ENCODE measurements around the gene ACP1. TPM values are rescaled to one million over a fixed set of nuclear protein-coding genes. Genes with fewer than 3 reads are reported as not detected.
A peak's percentile ranks its signal among the peaks of the same experiment; 100 is the strongest.

Gene ACP1
- total and polyA plus RNA-seq, 2 of the 8 experiments (the other 6 are each of a cell fraction or from before 2014, with no cell fraction given), result 115 to 155 TPM

- Histone ChIP-seq H4K91ac (replicated peaks; ENCODE audit: insufficient read length, low read length) (no peak overlapping the region), H2BK20ac (ENCODE audit: low read length) (no peak overlapping the region), H2AK5ac (ENCODE audit: low read depth, low read length) (no peak overlapping the region), H3K4ac (replicated peaks; ENCODE audit: insufficient read length, low read depth, low read length) (no peak overlapping the region), H4K5ac (ENCODE audit: insufficient read length, low read depth, low read length) (no peak overlapping the region), H3K4me3 (ENCODE audit: extremely low read depth in 1 of 4, insufficient read depth in 2 of 4, low read depth in 3 of 4, low read length in 4 of 4) (no peak overlapping the region), H3K18ac (ENCODE audit: extremely low read depth, low read length) (no peak overlapping the region), H3K14ac (ENCODE audit: insufficient read length) (no peak overlapping the region), H3K4me1 (replicated peaks in 1 of 4; ENCODE audit: control insufficient read depth in 3 of 4, insufficient read depth in 4 of 4, low read length in 3 of 4) (no peaks in the 10 kb centered on the region), H3K27me3 (replicated peaks in 1 of 4; ENCODE audit: control insufficient read depth in 3 of 4, extremely low read depth in 1 of 4, insufficient read depth in 3 of 4, low read length in 3 of 4) (no peaks in the 10 kb centered on the region), H2BK15ac (ENCODE audit: low read length) (no peak overlapping the region), H2AFZ (ENCODE audit: low read length) (no peak overlapping the region), H3K23ac (ENCODE audit: insufficient read length) (no peak overlapping the region), H3K79me1 (ENCODE audit: low read depth, low read length) (no peaks in the 10 kb centered on the region), H2BK5ac (ENCODE audit: low read depth, low read length) (no peak overlapping the region), H4K20me1 (replicated peaks in 1 of 2; ENCODE audit: control insufficient read depth in 1 of 2, insufficient read depth in 2 of 2, low read length in 2 of 2) (peaks cover 0 to 2% of the 10 kb centered on the region in 2 experiments), H3K9me3 (ENCODE audit: insufficient read depth in 2 of 2, low read depth in 1 of 2, low read length in 1 of 2) (no peaks in the 10 kb centered on the region), H3K23me2 (ENCODE audit: low read depth, low read length) (no peaks in the 10 kb centered on the region; the same call in 1 of the 2 replicates), H2BK120ac (replicated peaks; ENCODE audit: low read depth, low read length) (no peak overlapping the region), H3K56ac (replicated peaks; ENCODE audit: insufficient read length, low read depth, low read length) (no peak overlapping the region), H3K9ac (replicated peaks in 1 of 4; ENCODE audit: extremely low read depth in 1 of 4, low read depth in 3 of 4, low read length in 3 of 4) (no peak overlapping the region), H4K8ac (ENCODE audit: extremely low read depth, insufficient read depth, low read length) (no peak overlapping the region), H3K36me3 (ENCODE audit: control insufficient read depth in 2 of 4, insufficient read depth in 4 of 4, low read length in 3 of 4) (peaks cover 0 to 19% (median 8%) of the 10 kb centered on the region in 4 experiments; a peak in 4 of 8 replicates), H2BK12ac (ENCODE audit: low read depth, low read length) (no peak overlapping the region), H3K27ac (ENCODE audit: low read depth, low read length) (no peak overlapping the region), H3K4me2 (ENCODE audit: insufficient read depth in 1 of 2, low read depth in 2 of 2, low read length in 2 of 2) (no peak overlapping the region), H3K79me2 (ENCODE audit: control insufficient read depth in 1 of 2, insufficient read depth in 2 of 2, low read length in 2 of 2) (no peaks in the 10 kb centered on the region)
- DNase-seq (ENCODE audit: low read depth in 1 of 2, low spot score in 2 of 2) (no peak), FAIRE-seq (peak; percentile 50)
- WGBS, 2 experiments (ENCODE audit: extremely low coverage in 1 of 2, insufficient coverage in 1 of 2, insufficient read length in 1 of 2, insufficient replicate concordance in 2 of 2, low coverage in 1 of 2, low lambda C conversion rate in 2 of 2, missing lambda C conversion rate in 1 of 2), result 83% methylated on average over 5 of the region's 6 CpGs; no CpG with 5 or more reads in 1 of the 2 experiments
- POLR2A ChIA-PET (ENCODE audit: partially characterized antibody), result interaction anchor here (0.7 to 1.7 kb wide), 4 partner anchors 8 to 33 kb away, joined by 3 to 7 read pairs (median 3); partner anchors contain the start of genes ACP1 and SH3YL1
- CTCF ChIA-PET (ENCODE audit: partially characterized antibody), result interaction anchor here (0.7 to 6.6 kb wide), 27 partner anchors 8 to 391 kb away, joined by 3 to 38 read pairs (median 3); no protein-coding TSS in a partner anchor
- TF ChIP-seq SP2 (IDR thresholded peaks at IDR 0.05; ENCODE audit: low read length) (no peak), POLR2A (IDR thresholded peaks at IDR 0.05; ENCODE audit: control extremely low read depth in 1 of 2, low read depth in 2 of 2, low read length in 2 of 2) (no peak), RAD21 (IDR thresholded peaks at IDR 0.05 in 1 of 2, conservative IDR thresholded peaks at IDR 0.05 in 1 of 2; ENCODE audit: low read depth in 2 of 2, low read length in 2 of 2) (peak; percentile 35 to 40; a peak in 3 of 4 replicates), RXRA (IDR thresholded peaks at IDR 0.05; ENCODE audit: insufficient read depth, low read depth, low read length) (no peak), RFX5 (IDR thresholded peaks at IDR 0.05; ENCODE audit: borderline replicate concordance, low read depth, low read length) (no peak), E2F6 (IDR thresholded peaks at IDR 0.05) (no peak), ATF2 (IDR thresholded peaks at IDR 0.05; ENCODE audit: low read length) (no peak), PHF8 (conservative IDR thresholded peaks at IDR 0.05; ENCODE audit: low read depth, low read length) (no peak), CHD1 (IDR thresholded peaks at IDR 0.05; ENCODE audit: low read depth, low read length) (no peak), KDM5A (IDR thresholded peaks at IDR 0.05; ENCODE audit: low read length) (no peak)
Measured at GRCh38 chr2:246489-247144, 18.1 kb upstream of the ACP1 start.

Measured in H1 (cell line).